Stimulated activated CD8-positive, alpha-beta memory T cell treated with anti-CD3 and anti-CD28 coated beads, Interleukin-7, amount 100 ng/mL, for 4 hours (primary cell): ENCODE measurements around the gene DPYD.

Experiments used
- DNase-seq, 2 donors: peaks; one replicate each; pipeline ENCODE4 v3.0.0-alpha.2; 2020; ENCODE audit warnings: low read depth in 2 of 2

The DPYD gene

GRCh38 chr1:97784661-97785060 lies 136.2 kb downstream of the DPYD start:
- DNase-seq, result no peak

- no peak for DNase-seq
Measured at GRCh38 chr1:97783751-97784150, 137.1 kb downstream of the DPYD start.

- no peak for DNase-seq
Measured at GRCh38 chr1:97781762-97782337, 139.0 kb downstream of the DPYD start.

GRCh38 chr1:97780884-97781283 lies 139.9 kb downstream of the DPYD start:
- no peak for DNase-seq

GRCh38 chr1:97778718-97779117 lies 142.1 kb downstream of the DPYD start:
- no peak for DNase-seq

GRCh38 chr1:97770376-97770775 lies 150.5 kb downstream of the DPYD start:
- no peak for DNase-seq

- DNase-seq, result no peak
Measured at GRCh38 chr1:97767381-97767780, 153.5 kb downstream of the DPYD start.

GRCh38 chr1:97764991-97765390 lies 155.8 kb downstream of the DPYD start:
- DNase-seq, result no peak

GRCh38 chr1:97761637-97762036 lies 159.2 kb downstream of the DPYD start:
- DNase-seq, result no peak

- no peak for DNase-seq
Measured at GRCh38 chr1:97759078-97759477, 161.8 kb downstream of the DPYD start.

- no peak for DNase-seq
Measured at GRCh38 chr1:97758541-97759057, 162.2 kb downstream of the DPYD start.

GRCh38 chr1:97745912-97746311 lies 174.9 kb downstream of the DPYD start:
- no peak for DNase-seq

GRCh38 chr1:97744977-97745376 lies 175.9 kb downstream of the DPYD start:
- no peak for DNase-seq

GRCh38 chr1:97743129-97743528 lies 177.7 kb downstream of the DPYD start:
- no peak for DNase-seq

GRCh38 chr1:97740891-97741290 lies 179.9 kb downstream of the DPYD start:
- no peak for DNase-seq

- DNase-seq, result no peak
Measured at GRCh38 chr1:97739596-97740103, 181.2 kb downstream of the DPYD start.

GRCh38 chr1:97738270-97738669 lies 182.6 kb downstream of the DPYD start:
- no peak for DNase-seq

GRCh38 chr1:97730271-97730670 lies 190.6 kb downstream of the DPYD start:
- no peak for DNase-seq

- DNase-seq, result no peak
Measured at GRCh38 chr1:97728436-97728835, 192.4 kb downstream of the DPYD start.

GRCh38 chr1:97727029-97727428 lies 193.8 kb downstream of the DPYD start:
- no peak for DNase-seq

- no peak for DNase-seq
Measured at GRCh38 chr1:97726386-97726785, 194.4 kb downstream of the DPYD start.

GRCh38 chr1:97721221-97721620 lies 199.6 kb downstream of the DPYD start:
- DNase-seq, result no peak

- no peak for DNase-seq
Measured at GRCh38 chr1:97712980-97713379, 207.9 kb downstream of the DPYD start.

- DNase-seq, result no peak
Measured at GRCh38 chr1:97711858-97712257, 209.0 kb downstream of the DPYD start.
